ENCODE results near the gene MTX1. TPM values are rescaled to one million over a fixed set of nuclear protein-coding genes. Genes with fewer than 3 reads are reported as not detected.

Gene MTX1
- total and polyA plus RNA-seq, 2 of the 4 experiments (the other 2 are of a cell fraction), result 67.2 to 73.7 TPM

DNA sequence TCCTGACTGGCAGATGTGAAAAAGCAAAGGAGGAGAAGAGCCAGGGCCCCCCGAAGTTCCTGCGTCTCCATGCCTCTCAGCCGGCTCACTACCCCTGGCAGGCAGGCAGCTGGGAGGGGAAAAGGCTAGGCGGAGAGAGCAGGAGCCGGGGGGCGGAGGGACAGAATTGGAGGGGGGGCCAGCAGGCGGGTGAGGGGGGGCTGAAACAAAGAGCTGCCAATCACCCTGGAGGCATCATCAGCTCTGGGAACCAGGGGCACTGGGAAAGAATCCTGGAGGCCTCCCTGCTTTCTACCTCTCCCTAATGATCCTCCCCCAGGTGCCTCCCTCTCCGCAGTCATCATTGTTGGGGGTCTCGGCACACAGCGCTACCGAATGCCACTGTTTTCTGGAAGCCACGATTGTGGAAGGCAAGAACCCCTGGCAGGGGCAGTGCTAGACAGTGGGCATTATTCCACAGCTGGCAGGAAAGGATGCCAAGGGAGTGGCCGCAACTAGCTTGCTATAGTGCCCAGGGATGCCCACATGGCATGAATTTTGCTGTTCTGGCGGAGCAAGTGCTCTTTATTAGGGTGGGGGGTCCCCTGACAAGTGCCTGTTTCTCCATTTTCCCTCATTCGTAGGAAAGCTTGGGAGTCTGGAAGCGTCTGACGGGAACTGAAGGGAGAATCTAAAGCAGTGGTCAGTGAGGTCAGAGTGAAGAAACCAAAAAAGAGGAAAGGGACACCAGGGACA lies 522 bp upstream of the MTX1 start, which contains the start of gene THBS3:
Gene THBS3 (minus strand): TSS at position 92 of the 735 bp plus-strand sequence. CDS start 21 bp downstream, at position 71.
- peak within 1 kb of the TSS; percentile 86 for H3K27ac ChIP-seq (ENCODE audit: insufficient read depth, low read length)
- intact Hi-C loops (cut with micrococcal nuclease) (loop anchor here (1.0 to 10.0 kb wide), 5 partner anchors 18 to 387 kb away; partner anchors contain the start of gene RUSC1), in situ Hi-C loops (cut with MboI; ENCODE audit: low sequenced_read_pairs) (no loop called here), dilution Hi-C loops (cut with HindIII; ENCODE audit: low sequenced_read_pairs, unreplicated experiment) (no loop called here)
- peak within 1 kb of the TSS; percentile 16; the same call in 1 of the 2 replicates for H2BK20ac ChIP-seq (ENCODE audit: low read depth, low read length)
- H3K79me1 ChIP-seq (ENCODE audit: low read depth in 1 of 2, low read length in 2 of 2), result peaks cover 13 to 24% of the 10 kb centered on the region in 2 experiments
- peak within 1 kb of the TSS; percentile 52; the same call in 1 of the 2 replicates for H3K18ac ChIP-seq (ENCODE audit: low read depth, low read length)
- H2AK9ac ChIP-seq (replicated peaks; ENCODE audit: low read depth, low read length, poor library complexity), result peak within 1 kb of the TSS; percentile 99
- H2BK120ac ChIP-seq (ENCODE audit: low read depth, low read length), result peak within 1 kb of the TSS; percentile 77
- peak within 1 kb of the TSS; percentile 85 for H3K56ac ChIP-seq (ENCODE audit: extremely low read depth, insufficient read depth, low read length)
- H3K4ac ChIP-seq (ENCODE audit: low read depth, low read length), result peak within 1 kb of the TSS; percentile 90
- no TSS peak for BruUV-seq (replicated peaks)
- peak within 1 kb of the TSS; percentile 57 to 89 for H4K8ac ChIP-seq (ENCODE audit: low read depth in 2 of 2, low read length in 2 of 2)
- H3K14ac ChIP-seq (replicated peaks; ENCODE audit: low read depth, low read length), result peak within 1 kb of the TSS; percentile 80
- peak within 1 kb of the TSS; percentile 68 for H4K5ac ChIP-seq (ENCODE audit: low read depth, low read length)
- H3K36me3 ChIP-seq (ENCODE audit: control insufficient read depth, insufficient read depth, low read length), result peaks cover 5% of the 10 kb centered on the region; the same call in 1 of the 2 replicates
- peak; percentile 12 for DNase-seq
- peaks cover 6% of the 10 kb centered on the region; the same call in 1 of the 2 replicates for H3K9me1 ChIP-seq (ENCODE audit: insufficient read depth, low read length)
- H3K4me1 ChIP-seq (ENCODE audit: control insufficient read depth, insufficient read depth, low read length), result peaks cover 15% of the 10 kb centered on the region
- peak within 1 kb of the TSS; percentile 95 for H2AK5ac ChIP-seq (ENCODE audit: low read depth, low read length)
- ChIA-PET POLR2A (ENCODE audit: unreplicated experiment) (no interaction called here), CTCF (interaction anchor here (1.0 to 2.0 kb wide), 2 partner anchors 33 to 35 kb away, joined by 4 to 6 read pairs; partner anchors contain the start of gene KRTCAP2)
- H3K23ac ChIP-seq (ENCODE audit: low read depth, low read length), result peak within 1 kb of the TSS; percentile 87
- peak within 1 kb of the TSS; percentile 90 for H3K4me2 ChIP-seq (ENCODE audit: low read depth, low read length)
- H3K9me3 ChIP-seq (ENCODE audit: control insufficient read depth, insufficient read depth, low read length), result no peaks in the 10 kb centered on the region
- WGBS, 2 experiments (ENCODE audit: extremely low coverage in 2 of 2, insufficient read length in 1 of 2), result 25% methylated on average over 4 of the region's 17 CpGs; no CpG with 5 or more reads in 1 of the 2 experiments
- H3K27me3 ChIP-seq (ENCODE audit: control insufficient read depth, insufficient read depth, low read length), result no peaks in the 10 kb centered on the region
- H2BK15ac ChIP-seq (ENCODE audit: low read depth, low read length), result peak within 1 kb of the TSS; percentile 61; the same call in 1 of the 3 replicates
- peak within 1 kb of the TSS; percentile 89 for H2AFZ ChIP-seq (replicated peaks; ENCODE audit: low read length, poor library complexity)
- peak within 1 kb of the TSS; percentile 81 for H3K9ac ChIP-seq (ENCODE audit: low read depth, low read length)
- no peaks in the 10 kb centered on the region for H4K20me1 ChIP-seq (ENCODE audit: insufficient read depth, low read length)
- H2BK5ac ChIP-seq (ENCODE audit: low read depth, low read length, poor library complexity, severe bottlenecking), result peak within 1 kb of the TSS; percentile 67
- peak within 1 kb of the TSS; percentile 100 for H3K4me3 ChIP-seq (ENCODE audit: insufficient read depth, low read depth, low read length)
- peak within 1 kb of the TSS; percentile 79 for H4K91ac ChIP-seq (ENCODE audit: insufficient read depth, low read depth, low read length)
- ATAC-seq (ENCODE audit: low read depth), result no peak
- TF ChIP-seq, protein P1, sequence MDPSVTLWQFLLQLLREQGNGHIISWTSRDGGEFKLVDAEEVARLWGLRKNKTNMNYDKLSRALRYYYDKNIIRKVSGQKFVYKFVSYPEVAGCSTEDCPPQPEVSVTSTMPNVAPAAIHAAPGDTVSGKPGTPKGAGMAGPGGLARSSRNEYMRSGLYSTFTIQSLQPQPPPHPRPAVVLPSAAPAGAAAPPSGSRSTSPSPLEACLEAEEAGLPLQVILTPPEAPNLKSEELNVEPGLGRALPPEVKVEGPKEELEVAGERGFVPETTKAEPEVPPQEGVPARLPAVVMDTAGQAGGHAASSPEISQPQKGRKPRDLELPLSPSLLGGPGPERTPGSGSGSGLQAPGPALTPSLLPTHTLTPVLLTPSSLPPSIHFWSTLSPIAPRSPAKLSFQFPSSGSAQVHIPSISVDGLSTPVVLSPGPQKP (IDR thresholded peaks at IDR 0.05; ENCODE audit: borderline replicate concordance, low read depth, low read length), result no peak
- TF ChIP-seq CHD1 (IDR thresholded peaks at IDR 0.05; ENCODE audit: low read depth, low read length), result no peak
- no peak for TF ChIP-seq FOS (IDR thresholded peaks at IDR 0.05; ENCODE audit: low read depth, low read length)
- TF ChIP-seq NFE2L2 (IDR thresholded peaks at IDR 0.05; ENCODE audit: low read depth, low read length), result no peak
- no peak for TF ChIP-seq BHLHE40 (IDR thresholded peaks at IDR 0.05; ENCODE audit: low read depth, low read length)
- TF ChIP-seq POLR2A (IDR thresholded peaks at IDR 0.05; ENCODE audit: low read depth, low read length), result no peak
- TF ChIP-seq RAD21 (IDR thresholded peaks at IDR 0.05; ENCODE audit: low read length), result no peak
- no peak for TF ChIP-seq MAFK (IDR thresholded peaks at IDR 0.05; ENCODE audit: low read depth, low read length)
- TF ChIP-seq MXI1 (IDR thresholded peaks at IDR 0.05; ENCODE audit: borderline replicate concordance, low read depth, low read length), result no peak
- TF ChIP-seq, protein P2, sequence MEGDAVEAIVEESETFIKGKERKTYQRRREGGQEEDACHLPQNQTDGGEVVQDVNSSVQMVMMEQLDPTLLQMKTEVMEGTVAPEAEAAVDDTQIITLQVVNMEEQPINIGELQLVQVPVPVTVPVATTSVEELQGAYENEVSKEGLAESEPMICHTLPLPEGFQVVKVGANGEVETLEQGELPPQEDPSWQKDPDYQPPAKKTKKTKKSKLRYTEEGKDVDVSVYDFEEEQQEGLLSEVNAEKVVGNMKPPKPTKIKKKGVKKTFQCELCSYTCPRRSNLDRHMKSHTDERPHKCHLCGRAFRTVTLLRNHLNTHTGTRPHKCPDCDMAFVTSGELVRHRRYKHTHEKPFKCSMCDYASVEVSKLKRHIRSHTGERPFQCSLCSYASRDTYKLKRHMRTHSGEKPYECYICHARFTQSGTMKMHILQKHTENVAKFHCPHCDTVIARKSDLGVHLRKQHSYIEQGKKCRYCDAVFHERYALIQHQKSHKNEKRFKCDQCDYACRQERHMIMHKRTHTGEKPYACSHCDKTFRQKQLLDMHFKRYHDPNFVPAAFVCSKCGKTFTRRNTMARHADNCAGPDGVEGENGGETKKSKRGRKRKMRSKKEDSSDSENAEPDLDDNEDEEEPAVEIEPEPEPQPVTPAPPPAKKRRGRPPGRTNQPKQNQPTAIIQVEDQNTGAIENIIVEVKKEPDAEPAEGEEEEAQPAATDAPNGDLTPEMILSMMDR (conservative IDR thresholded peaks at IDR 0.05; ENCODE audit: low read depth, low read length), result no peak
- TF ChIP-seq CEBPB (IDR thresholded peaks at IDR 0.05; ENCODE audit: low read depth, low read length), result no peak
- TF ChIP-seq RFX5 (IDR thresholded peaks at IDR 0.05; ENCODE audit: low read depth, low read length), result no peak
- no peak for TF ChIP-seq RCOR1 (IDR thresholded peaks at IDR 0.05; ENCODE audit: insufficient replicate concordance, low read length)
- no peak for TF ChIP-seq MAZ (IDR thresholded peaks at IDR 0.05; ENCODE audit: borderline replicate concordance, low read depth, low read length)
